Measurements from ENCODE around the gene ABHD14A.

The ABHD14A gene

DNA sequence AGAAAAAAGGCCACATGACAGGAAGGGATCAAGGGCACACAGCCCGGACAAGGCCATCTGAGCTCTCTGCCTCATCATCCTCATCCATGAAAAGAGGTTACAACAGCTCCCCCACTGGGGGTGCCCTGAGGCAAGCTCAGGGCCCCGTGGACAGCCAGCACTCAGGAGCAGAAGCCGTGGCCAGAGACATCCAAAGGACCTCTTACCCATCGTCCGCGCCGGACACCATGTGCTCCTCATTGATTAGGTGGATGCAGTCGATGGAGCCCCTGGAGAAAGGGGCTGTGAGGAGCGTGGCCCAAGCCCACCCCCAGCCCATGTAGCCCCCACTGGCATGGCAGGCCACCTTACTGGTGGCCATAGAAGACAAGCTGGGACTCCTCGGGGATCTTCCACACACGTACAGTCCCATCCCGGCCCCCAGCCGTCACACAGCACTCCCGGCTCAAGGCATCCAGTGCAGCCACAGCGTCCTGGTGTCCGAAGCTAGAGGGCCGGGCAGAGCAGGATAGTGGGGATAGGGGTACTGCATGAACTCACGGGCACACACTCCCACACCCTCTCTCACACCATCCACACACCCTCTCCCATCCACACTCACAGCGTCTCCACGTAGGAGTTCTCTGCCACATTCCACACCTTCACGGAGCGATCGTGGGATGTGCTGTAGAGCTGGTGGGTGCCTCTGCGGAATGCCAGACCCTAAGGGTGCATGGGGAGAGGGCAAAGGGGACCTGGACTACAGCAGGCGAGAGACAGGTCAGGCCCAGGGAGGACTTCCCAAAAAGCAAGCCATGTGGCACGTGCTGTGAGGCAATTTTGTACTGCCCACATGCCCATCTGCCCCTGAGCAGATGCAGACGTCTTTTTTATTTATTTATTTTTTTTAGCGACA, 39.6 kb upstream of the ABHD14A start:
- no peak for TF ChIP-seq EGR1 (IDR thresholded peaks at IDR 0.05)
- no peak for TF ChIP-seq USF1 (IDR thresholded peaks at IDR 0.05)
- TF ChIP-seq YY1 (IDR thresholded peaks at IDR 0.05; ENCODE audit: low read depth) = no peak
- no peak for TF ChIP-seq CREB1 (IDR thresholded peaks at IDR 0.05; ENCODE audit: low read depth)
- TF ChIP-seq RAD21 (IDR thresholded peaks at IDR 0.05; ENCODE audit: low read depth) = no peak
- no peak for TF ChIP-seq REST (IDR thresholded peaks at IDR 0.05; ENCODE audit: low read depth)
- TF ChIP-seq TCF12 (IDR thresholded peaks at IDR 0.05; ENCODE audit: low read depth) = no peak

DNA sequence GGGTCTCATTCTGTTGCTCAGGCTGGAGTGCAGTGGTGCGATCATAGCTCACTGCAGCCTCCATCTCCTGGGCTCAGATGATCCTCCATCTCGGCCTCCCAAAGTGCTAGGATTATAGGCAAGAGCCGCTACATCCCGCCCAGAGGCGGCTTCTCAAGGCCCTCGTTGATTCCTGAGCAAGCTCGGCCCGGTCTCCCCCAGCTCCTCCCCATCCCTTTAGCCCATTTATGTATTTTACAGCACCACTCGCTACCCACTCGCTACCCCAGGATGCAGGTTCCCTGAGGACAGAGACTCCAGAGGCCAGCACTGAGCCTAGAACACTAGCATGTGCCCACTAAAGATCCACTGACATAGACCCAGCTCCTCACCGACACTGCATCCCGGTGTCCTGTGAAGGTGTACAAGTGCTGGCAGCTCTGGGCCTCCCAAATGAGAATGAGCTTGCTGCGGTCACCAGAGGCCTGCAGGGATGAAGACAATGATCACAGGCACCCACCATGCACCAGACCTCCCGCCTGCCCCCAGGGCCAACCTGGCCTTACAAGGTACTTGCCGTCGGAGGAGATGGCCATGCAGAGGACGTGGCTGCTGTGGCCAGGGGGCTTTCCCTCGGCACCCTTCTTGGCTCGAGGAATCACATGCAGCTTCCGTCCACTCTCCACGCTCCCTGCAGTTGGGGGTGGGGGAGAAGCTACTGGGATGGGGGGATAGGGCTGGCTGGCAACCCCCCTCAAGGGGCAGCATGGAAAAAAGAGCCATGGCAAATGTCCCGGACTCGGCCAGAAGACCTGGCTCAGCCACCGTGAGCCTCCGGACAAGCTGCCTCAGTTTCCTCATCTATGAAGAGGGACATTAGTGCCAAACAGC, 38.7 kb upstream of the ABHD14A start:
- TF ChIP-seq EP300 (IDR thresholded peaks at IDR 0.05; ENCODE audit: borderline replicate concordance) (no peak), FOXM1 (IDR thresholded peaks at IDR 0.05; ENCODE audit: borderline replicate concordance, low read depth) (no peak), REST (IDR thresholded peaks at IDR 0.05; ENCODE audit: low read depth) (no peak), TCF12 (IDR thresholded peaks at IDR 0.05; ENCODE audit: low read depth) (no peak), TAF1 (IDR thresholded peaks at IDR 0.05; ENCODE audit: low read depth) (no peak), ZBTB7A (IDR thresholded peaks at IDR 0.05; ENCODE audit: low read depth) (no peak), TEAD4 (IDR thresholded peaks at IDR 0.05) (no peak), CREB1 (IDR thresholded peaks at IDR 0.05; ENCODE audit: low read depth) (no peak), RAD21 (IDR thresholded peaks at IDR 0.05; ENCODE audit: low read depth) (no peak), NFIC (IDR thresholded peaks at IDR 0.05) (no peak), USF1 (IDR thresholded peaks at IDR 0.05) (no peak), EGR1 (IDR thresholded peaks at IDR 0.05) (no peak)
- TF ChIP-seq, protein P1, sequence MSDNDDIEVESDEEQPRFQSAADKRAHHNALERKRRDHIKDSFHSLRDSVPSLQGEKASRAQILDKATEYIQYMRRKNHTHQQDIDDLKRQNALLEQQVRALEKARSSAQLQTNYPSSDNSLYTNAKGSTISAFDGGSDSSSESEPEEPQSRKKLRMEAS (IDR thresholded peaks at IDR 0.05) = no peak

- no peak for TF ChIP-seq CREB1 (IDR thresholded peaks at IDR 0.05; ENCODE audit: low read depth)
- no peak for TF ChIP-seq TCF12 (IDR thresholded peaks at IDR 0.05; ENCODE audit: low read depth)
- TF ChIP-seq REST (IDR thresholded peaks at IDR 0.05; ENCODE audit: low read depth) = no peak
- no peak for TF ChIP-seq EGR1 (IDR thresholded peaks at IDR 0.05)
- TF ChIP-seq ZBTB7A (IDR thresholded peaks at IDR 0.05; ENCODE audit: low read depth) = no peak
- TF ChIP-seq RAD21 (IDR thresholded peaks at IDR 0.05; ENCODE audit: low read depth) = no peak
- TF ChIP-seq NFIC (IDR thresholded peaks at IDR 0.05) = no peak
- TF ChIP-seq FOXM1 (IDR thresholded peaks at IDR 0.05; ENCODE audit: borderline replicate concordance, low read depth) = no peak
- TF ChIP-seq YY1 (IDR thresholded peaks at IDR 0.05; ENCODE audit: low read depth) = no peak
- no peak for TF ChIP-seq CEBPB (IDR thresholded peaks at IDR 0.05)
Observed at GRCh38 chr3:51937014-51937413, 37.9 kb upstream of the ABHD14A start.
